IMR-90 (cell line): ENCODE measurements around the gene RIMBP2. TPM values are rescaled to one million over a fixed set of nuclear protein-coding genes. Genes with fewer than 3 reads are reported as not detected.

Experiments
- ATAC-seq: fragments of 200-7000 bp; cut with Tn5 transposase; 2 replicates; pipeline ENCODE4 v1.9.1; 2020; ENCODE audit warnings: low read depth, mild to moderate bottlenecking, moderate library complexity
- BruUV-seq: library from RNA; stranded (reverse); fragments of 400-500 nt; replicated peaks from 2 replicates; lab custom pipeline; 2021; lab: Mats Ljungman, UMichigan
- CTCF ChIA-PET: fragments of 300-600 bp; formaldehyde crosslinking; extraction: SDS; loops from one replicate; lab custom pipeline; 2021; ENCODE audit warnings: antibody characterized with exemption; lab: Yijun Ruan, JAX
- POLR2A ChIA-PET: fragments of 300-600 bp; sonication (Branson Sonifier 250); formaldehyde crosslinking; loops from one replicate; lab custom pipeline; 2022; ENCODE audit warnings: antibody characterized with exemption; ENCODE audit not compliant: unreplicated experiment; lab: Charles Lee
- DNase-seq: peaks from one replicate; pipeline ENCODE4 v3.0.0; 2013
- H2AFZ ChIP-seq: replicated peaks from 2 replicates; pipeline ENCODE3; 2013; ENCODE audit warnings: low read length, mild to moderate bottlenecking; ENCODE audit not compliant: poor library complexity
- H2AK5ac ChIP-seq: 2 replicates; pipeline ENCODE4 v1.6.1; 2013; ENCODE audit warnings: low read depth, low read length, inconsistent platforms
- H2AK9ac ChIP-seq: replicated peaks from 2 replicates; pipeline ENCODE3; 2013; ENCODE audit warnings: mild to moderate bottlenecking, low read depth, low read length, moderate library complexity; ENCODE audit not compliant: poor library complexity
- H2BK120ac ChIP-seq: 2 replicates; pipeline ENCODE4 v1.6.1; 2013; ENCODE audit warnings: low read depth, low read length, inconsistent platforms
- H2BK15ac ChIP-seq: 3 replicates; pipeline ENCODE4 v1.6.1; 2013; ENCODE audit warnings: low read depth, low read length, inconsistent platforms
- H2BK20ac ChIP-seq: 2 replicates; pipeline ENCODE4 v1.6.1; 2013; ENCODE audit warnings: low read depth, mild to moderate bottlenecking, inconsistent platforms, low read length, moderate library complexity
- H2BK5ac ChIP-seq: 2 replicates; pipeline ENCODE4 v1.6.1; 2013; ENCODE audit warnings: mild to moderate bottlenecking, low read depth, low read length, inconsistent platforms; ENCODE audit not compliant: poor library complexity, severe bottlenecking
- H3K14ac ChIP-seq: replicated peaks from 2 replicates; pipeline ENCODE4 v1.6.1; 2013; ENCODE audit warnings: low read depth, low read length, inconsistent platforms
- H3K18ac ChIP-seq: 2 replicates; pipeline ENCODE4 v1.6.1; 2013; ENCODE audit warnings: low read depth, low read length, control low read depth
- H3K23ac ChIP-seq: 2 replicates; pipeline ENCODE4 v1.6.1; 2013; ENCODE audit warnings: low read depth, low read length, inconsistent platforms
- H3K27ac ChIP-seq: 2 replicates; pipeline ENCODE4 v1.5.1; 2013; ENCODE audit warnings: mild to moderate bottlenecking, control low read depth, low read length; ENCODE audit not compliant: insufficient read depth
- H3K27me3 ChIP-seq: 2 replicates; pipeline ENCODE4 v1.6.1; 2013; ENCODE audit warnings: low read length; ENCODE audit not compliant: control insufficient read depth, insufficient read depth
- H3K36me3 ChIP-seq: 2 replicates; pipeline ENCODE4 v1.6.1; 2013; ENCODE audit warnings: low read length, mixed read lengths; ENCODE audit not compliant: control insufficient read depth, insufficient read depth
- H3K4ac ChIP-seq: 2 replicates; pipeline ENCODE4 v1.6.1; 2013; ENCODE audit warnings: low read depth, low read length, inconsistent platforms
- H3K4me1 ChIP-seq: 2 replicates; pipeline ENCODE4 v1.6.1; 2013; ENCODE audit warnings: low read length, mixed read lengths; ENCODE audit not compliant: control insufficient read depth, insufficient read depth
- H3K4me2 ChIP-seq: 2 replicates; pipeline ENCODE4 v1.6.1; 2013; ENCODE audit warnings: low read depth, mild to moderate bottlenecking, control low read depth, low read length, moderate library complexity
- H3K4me3 ChIP-seq: 2 replicates; pipeline ENCODE4 v1.5.1; 2013; ENCODE audit warnings: low read depth, mild to moderate bottlenecking, control low read depth, low read length, moderate library complexity; ENCODE audit not compliant: insufficient read depth
- H3K56ac ChIP-seq: 2 replicates; pipeline ENCODE4 v1.6.1; 2013; ENCODE audit warnings: low read length, inconsistent platforms; ENCODE audit not compliant: insufficient read depth; ENCODE audit errors: extremely low read depth
- H3K79me1 ChIP-seq, 2 experiments: 2 replicates each; pipeline ENCODE4 v1.6.1; 2013; ENCODE audit warnings: low read length in 2 of 2, inconsistent platforms in 1 of 2, low read depth in 1 of 2
- H3K9ac ChIP-seq: 2 replicates; pipeline ENCODE4 v1.6.1; 2013; ENCODE audit warnings: low read depth, low read length, control low read depth
- H3K9me1 ChIP-seq: 2 replicates; pipeline ENCODE4 v1.6.1; 2013; ENCODE audit warnings: low read length, inconsistent platforms; ENCODE audit not compliant: insufficient read depth
- H3K9me3 ChIP-seq: 2 replicates; pipeline ENCODE4 v1.6.1; 2013; ENCODE audit warnings: low read length; ENCODE audit not compliant: control insufficient read depth, insufficient read depth
- H4K20me1 ChIP-seq: 2 replicates; pipeline ENCODE4 v1.6.1; 2013; ENCODE audit warnings: low read length, inconsistent platforms; ENCODE audit not compliant: insufficient read depth
- H4K5ac ChIP-seq: 2 replicates; pipeline ENCODE4 v1.6.1; 2013; ENCODE audit warnings: mild to moderate bottlenecking, low read depth, low read length, control low read depth
- H4K8ac ChIP-seq, 2 experiments: 2 replicates each; pipeline ENCODE4 v1.6.1; 2013; ENCODE audit warnings: low read depth in 2 of 2, low read length in 2 of 2, control low read depth in 1 of 2, inconsistent platforms in 1 of 2
- H4K91ac ChIP-seq: 2 replicates; pipeline ENCODE4 v1.6.1; 2013; ENCODE audit warnings: low read depth, low read length, inconsistent platforms; ENCODE audit not compliant: insufficient read depth
- BHLHE40 ChIP-seq: fragments of 150-350 bp; IDR thresholded peaks from 2 replicates; pipeline ENCODE4 v1.6.1; 2016; ENCODE audit warnings: mild to moderate bottlenecking, low read depth, low read length
- CEBPB ChIP-seq: IDR thresholded peaks from 2 replicates; pipeline ENCODE4 v1.6.1; 2012; ENCODE audit warnings: low read depth, low read length, improper control_type of control experiment
- CHD1 ChIP-seq: IDR thresholded peaks from 2 replicates; pipeline ENCODE4 v1.6.1; 2012; ENCODE audit warnings: low read depth, low read length, improper control_type of control experiment
- CTCF ChIP-seq: conservative IDR thresholded peaks from 2 replicates; pipeline ENCODE4 v1.5.1; 2012; ENCODE audit warnings: mild to moderate bottlenecking, low read depth, low read length, improper control_type of control experiment
- ELK1 ChIP-seq: fragments of 150-350 bp; IDR thresholded peaks from 2 replicates; pipeline ENCODE4 v1.6.1; 2016; ENCODE audit warnings: low read depth, mild to moderate bottlenecking, low read length, moderate library complexity, borderline replicate concordance
- FOS ChIP-seq: fragments of 150-350 bp; IDR thresholded peaks from 2 replicates; pipeline ENCODE4 v1.6.1; 2016; ENCODE audit warnings: low read depth, low read length
- MAFK ChIP-seq: IDR thresholded peaks from 2 replicates; pipeline ENCODE4 v1.6.1; 2012; ENCODE audit warnings: low read depth, low read length, improper control_type of control experiment
- MXI1 ChIP-seq: IDR thresholded peaks from 2 replicates; pipeline ENCODE4 v1.6.1; 2012; ENCODE audit warnings: low read depth, mild to moderate bottlenecking, low read length, moderate library complexity, borderline replicate concordance
- NFE2L2 ChIP-seq: fragments of 150-350 bp; IDR thresholded peaks from 2 replicates; pipeline ENCODE4 v1.6.1; 2016; ENCODE audit warnings: low read depth, mild to moderate bottlenecking, low read length
- POLR2A ChIP-seq: IDR thresholded peaks from 2 replicates; pipeline ENCODE4 v1.6.1; 2012; ENCODE audit warnings: mild to moderate bottlenecking, low read depth, low read length
- RAD21 ChIP-seq: IDR thresholded peaks from 2 replicates; pipeline ENCODE4 v1.6.1; 2012; ENCODE audit warnings: low read length, improper control_type of control experiment
- RFX5 ChIP-seq: IDR thresholded peaks from 2 replicates; pipeline ENCODE4 v1.8.0; 2012; ENCODE audit warnings: low read depth, mild to moderate bottlenecking, low read length, moderate library complexity
- SMC3 ChIP-seq: fragments of 150-350 bp; IDR thresholded peaks from 2 replicates; pipeline ENCODE4 v1.6.1; 2016; ENCODE audit warnings: low read depth, mild to moderate bottlenecking, antibody characterized with exemption, low read length, moderate library complexity
- USF2 ChIP-seq: fragments of 150-350 bp; IDR thresholded peaks from 2 replicates; pipeline ENCODE4 v1.6.1; 2017; ENCODE audit warnings: mild to moderate bottlenecking, antibody characterized with exemption, low read length, low read depth
- WGBS, 2 experiments: methylation state at CpG; one replicate each; pipeline versions ENCODE4 v1.1.5 to v1.1.7; 2013; ENCODE audit warnings: missing lambda C conversion rate in 2 of 2; ENCODE audit not compliant: insufficient read length in 1 of 2; ENCODE audit errors: extremely low coverage in 2 of 2; 5-methylcytosine and 5-hydroxymethylcytosine counted together
- dilution Hi-C: fragments of 300-500 bp; cut with HindIII; formaldehyde crosslinking; loops from one replicate; pipeline ENCODE4 v1.14.3; 2018; ENCODE audit warnings: low sequenced_read_pairs; ENCODE audit not compliant: unreplicated experiment
- in situ Hi-C: fragments of 300-500 bp; cut with MboI; formaldehyde crosslinking; loops from 3 replicates; pipeline ENCODE4 v1.14.3; 2019; ENCODE audit warnings: low sequenced_read_pairs, inconsistent platforms, mixed read lengths
- intact Hi-C: fragments of 100-400 bp; cut with micrococcal nuclease; formaldehyde crosslinking; loops from 2 replicates; pipeline ENCODE4 v1.10.0; 2022
- polyA plus RNA-seq, 3 experiments: library from polyadenylated mRNA; depleted of rRNA; stranded (reverse); fragments of >200 nt; gene quantifications; 2 replicates each; pipeline ENCODE4 v1.2.3, GENCODE V29; 2012; ENCODE audit warnings: low replicate concordance in 1 of 3
- total RNA-seq: library from RNA; depleted of rRNA; stranded (reverse); fragments of >200 nt; gene quantifications from 2 replicates; pipeline ENCODE4 v1.2.3, GENCODE V29; 2012

Gene RIMBP2
- total and polyA plus RNA-seq, 2 of the 4 experiments (the other 2 are of a cell fraction) = not detected

DNA sequence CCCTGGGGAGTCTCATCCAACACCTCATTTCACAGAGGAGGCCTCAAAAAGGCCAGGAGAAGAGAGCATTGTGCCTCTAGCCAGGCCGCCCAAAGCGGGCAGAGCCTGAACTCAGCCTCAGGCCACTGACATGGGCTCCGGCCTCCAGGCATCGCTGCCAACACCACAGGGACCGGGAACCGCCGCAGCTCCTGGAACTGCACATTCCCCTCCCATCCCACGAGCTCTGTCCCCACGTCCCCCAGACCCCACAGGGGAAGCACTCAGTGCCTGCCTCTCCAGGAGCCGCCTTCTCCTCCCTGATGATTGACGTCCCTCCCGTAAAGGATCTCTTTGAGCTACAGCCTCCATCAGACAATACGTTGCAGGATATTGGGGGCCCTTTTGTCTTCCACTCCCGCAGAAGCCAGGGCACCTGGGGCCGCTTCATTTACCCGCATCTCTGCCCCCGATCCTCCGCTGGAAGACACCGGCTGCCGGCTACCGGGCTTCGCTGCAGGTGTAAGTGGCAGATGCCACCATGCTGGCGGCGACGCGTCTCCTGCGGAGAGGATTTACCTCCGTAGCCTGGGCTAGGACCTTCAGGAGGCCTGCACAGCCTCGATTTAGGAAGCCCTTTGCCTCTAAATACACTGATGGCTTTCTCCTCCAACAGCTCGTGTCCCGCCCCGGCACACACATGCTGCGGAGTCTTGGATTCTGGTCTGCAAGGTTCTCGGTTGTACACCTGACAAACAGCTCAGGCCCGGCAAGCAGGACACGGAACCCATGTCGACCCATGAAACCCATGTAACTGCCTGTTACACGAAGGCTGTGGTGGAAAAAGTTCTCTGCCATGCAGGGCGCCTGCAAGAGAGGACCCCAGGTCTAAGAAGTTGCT lies 104.8 kb downstream of the RIMBP2 start (continued):
- TF ChIP-seq POLR2A = no peak

GRCh38 chr12:130609966-130610365 lies 106.1 kb downstream of the RIMBP2 start:
- Histone ChIP-seq H3K4me3 (no peak overlapping the region), H4K20me1 (no peaks in the 10 kb centered on the region), H2AK5ac (no peak overlapping the region), H4K5ac (no peak overlapping the region), H3K27me3 (no peaks in the 10 kb centered on the region), H2BK120ac (no peak overlapping the region), H3K9ac (no peak overlapping the region), H3K79me1 (no peaks in the 10 kb centered on the region), H2AK9ac (no peak overlapping the region), H2BK5ac (no peak overlapping the region), H3K18ac (no peak overlapping the region), H3K23ac (no peak overlapping the region), H2AFZ (no peak overlapping the region), H3K9me3 (peaks cover 50% of the 10 kb centered on the region), H3K27ac (no peak overlapping the region), H2BK20ac (no peak overlapping the region), H3K4me1 (no peaks in the 10 kb centered on the region), H3K9me1 (no peaks in the 10 kb centered on the region), H3K56ac (no peak overlapping the region), H3K4me2 (no peak overlapping the region), H3K4ac (no peak overlapping the region), H4K91ac (no peak overlapping the region), H2BK15ac (no peak overlapping the region), H3K14ac (no peak overlapping the region), H4K8ac (no peak overlapping the region), H3K36me3 (no peaks in the 10 kb centered on the region)
- DNase-seq = no peak
- ChIA-PET POLR2A (no interaction called here), CTCF (no interaction called here)
- dilution Hi-C loops (no loop called here), intact Hi-C loops (no loop called here), in situ Hi-C loops (no loop called here)
- BruUV-seq = no TSS peak
- no peak for ATAC-seq
- 0% methylated on average over 1 of the region's 11 CpGs; no CpG with 5 or more reads in 1 of the 2 experiments for WGBS, 2 experiments
- TF ChIP-seq BHLHE40 (no peak), RFX5 (no peak), CTCF (no peak), USF2 (no peak), MXI1 (no peak), RAD21 (no peak), ELK1 (no peak), MAFK (no peak), FOS (no peak), CEBPB (no peak), CHD1 (no peak), SMC3 (no peak), NFE2L2 (no peak)
